ENCODE data around the gene IFT25.
"Not testable (repeated sequence)": the region's sequence is repeated elsewhere in the genome, so short reads cannot be mapped to it uniquely, and the experiment has no call there.

Gene IFT25

GRCh38 chr1:53945433-53946251, at the start of gene IFT25:
IFT25 (minus strand) TSS chr1:53945699; CDS start chr1:53940082, 5,617 bp downstream.
- no peak for FAIRE-seq

GRCh38 chr1:53994516-53994915, 49.0 kb upstream of the IFT25 start:
- not testable (repeated sequence) for FAIRE-seq

GRCh38 chr1:53992085-53992874, 46.8 kb upstream of the IFT25 start:
- FAIRE-seq: no peak

- no peak for FAIRE-seq
Observed at GRCh38 chr1:53987880-53988279, 42.4 kb upstream of the IFT25 start.

- FAIRE-seq: no peak
Observed at GRCh38 chr1:53986458-53986857, 41.0 kb upstream of the IFT25 start.

GRCh38 chr1:53984726-53985125, 39.2 kb upstream of the IFT25 start:
- FAIRE-seq: no peak

GRCh38 chr1:53982763-53983104, 37.2 kb upstream of the IFT25 start:
- FAIRE-seq: no peak

GRCh38 chr1:53982034-53982762, 36.7 kb upstream of the IFT25 start:
- no peak for FAIRE-seq

GRCh38 chr1:53981220-53981619, 35.7 kb upstream of the IFT25 start:
- no peak for FAIRE-seq

GRCh38 chr1:53979712-53980450, 34.4 kb upstream of the IFT25 start:
- FAIRE-seq: no peak

GRCh38 chr1:53975861-53976260, 30.4 kb upstream of the IFT25 start:
- no peak for FAIRE-seq

- FAIRE-seq: no peak
Observed at GRCh38 chr1:53971718-53972117, 26.2 kb upstream of the IFT25 start.

- not testable (repeated sequence) for FAIRE-seq
Observed at GRCh38 chr1:53969323-53969722, 23.8 kb upstream of the IFT25 start.

GRCh38 chr1:53968125-53968513, 22.6 kb upstream of the IFT25 start:
- no peak for FAIRE-seq

GRCh38 chr1:53967409-53968124, 22.1 kb upstream of the IFT25 start:
- FAIRE-seq: no peak

GRCh38 chr1:53966794-53967193, 21.3 kb upstream of the IFT25 start:
- no peak for FAIRE-seq

GRCh38 chr1:53964109-53964508, 18.6 kb upstream of the IFT25 start:
- no peak for FAIRE-seq

GRCh38 chr1:53963460-53963859, 18.0 kb upstream of the IFT25 start:
- FAIRE-seq: no peak

GRCh38 chr1:53962395-53962794, 16.9 kb upstream of the IFT25 start:
- no peak for FAIRE-seq

GRCh38 chr1:53959664-53960250, 14.3 kb upstream of the IFT25 start:
- FAIRE-seq: peak; percentile 83

GRCh38 chr1:53957194-53957818, 11.8 kb upstream of the IFT25 start:
- FAIRE-seq: no peak

Measured in A204.1 (cell line).